ENCODE data around the gene ABCD2.

DNA sequence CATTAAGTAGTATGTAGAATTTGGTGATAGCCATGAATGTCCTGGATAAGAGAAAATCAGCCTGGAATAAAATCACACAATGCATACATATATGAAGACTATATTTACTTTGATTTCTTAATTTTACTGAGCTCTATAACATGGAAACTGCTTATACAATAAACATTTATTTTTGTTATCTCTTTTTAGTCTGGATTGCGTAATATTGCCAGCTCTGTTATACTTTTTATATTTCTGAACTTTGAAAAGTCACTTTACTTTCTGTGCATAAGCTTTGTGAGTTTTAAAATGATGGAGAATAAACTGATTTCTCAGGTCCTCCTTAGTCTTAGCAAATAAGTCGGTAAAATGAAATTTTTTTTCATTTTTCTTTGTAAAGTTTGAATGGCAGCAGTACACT lies 19.2 kb upstream of the ABCD2 start:
- TF ChIP-seq CTCF (IDR thresholded peaks at IDR 0.05), result no peak
- TF ChIP-seq POLR2A (IDR thresholded peaks at IDR 0.05), result no peak
- no peak for TF ChIP-seq POLR2AphosphoS5 (IDR thresholded peaks at IDR 0.05)
- TF ChIP-seq EP300 (IDR thresholded peaks at IDR 0.05), result no peak

Measured in gastroesophageal sphincter (tissue), 3 donors.